AG10803 (cell line): ENCODE data around the gene LMO7.

Source experiments
- DNase-seq: peaks from one replicate; pipeline ENCODE4 v3.0.0; 2010; ENCODE audit warnings: low read depth
- H3K4me3 ChIP-seq: 2 replicates; pipeline ENCODE4 v1.5.1; 2011; ENCODE audit warnings: mild to moderate bottlenecking, low read length, control low read depth
- CTCF ChIP-seq: conservative IDR thresholded peaks from 2 replicates; pipeline ENCODE4 v1.5.1; 2011; ENCODE audit warnings: mild to moderate bottlenecking, low read length, control low read depth, inconsistent platforms

The LMO7 gene

DNA sequence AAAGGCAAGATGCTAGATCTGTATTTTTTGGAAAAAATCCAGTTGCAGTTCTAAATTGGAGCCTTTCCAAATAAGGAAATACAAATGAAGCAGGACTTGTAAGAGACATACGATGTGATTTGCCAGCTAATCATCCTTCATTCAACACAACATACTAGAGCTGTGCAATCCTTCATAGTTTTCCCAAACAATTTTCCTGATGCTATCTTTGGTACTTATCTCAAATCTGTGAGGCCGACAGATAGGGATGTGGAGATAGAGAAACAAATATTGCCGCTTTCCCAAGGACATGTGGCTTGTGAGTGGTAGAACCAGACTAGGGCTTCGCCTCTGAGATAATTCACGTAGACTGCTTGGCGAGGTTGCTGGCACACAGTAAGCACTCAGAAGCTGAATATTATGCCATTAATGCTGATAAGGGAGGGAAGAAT, 176.6 kb downstream of the LMO7 start:
- DNase-seq, result no peak
- H3K4me3 ChIP-seq, result no peak overlapping the region
- no peak for TF ChIP-seq CTCF

DNA sequence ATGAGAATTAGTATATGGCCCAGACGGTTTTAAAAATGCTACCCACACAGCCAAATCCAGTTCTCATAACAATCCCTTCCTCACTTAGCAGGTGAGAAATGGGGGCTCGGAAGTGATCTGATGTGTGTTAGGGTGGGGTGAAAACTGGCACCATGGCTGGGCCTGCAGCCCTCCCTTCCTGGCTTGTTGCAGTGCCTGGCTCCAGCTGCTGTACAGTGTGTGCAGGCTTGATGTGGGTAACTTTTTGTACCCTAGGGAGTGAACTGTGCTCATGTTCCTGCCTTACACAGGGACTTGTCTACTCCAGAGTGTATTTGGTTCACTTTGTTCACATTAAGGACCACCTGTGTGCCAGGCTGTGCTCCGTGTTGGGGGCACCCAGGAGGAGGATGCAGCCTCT, 177.2 kb downstream of the LMO7 start:
- TF ChIP-seq CTCF, result no peak
- no peak overlapping the region for H3K4me3 ChIP-seq
- DNase-seq, result no peak

- no peak for TF ChIP-seq CTCF
Observed at GRCh38 chr13:75818179-75818967, 182.2 kb downstream of the LMO7 start.

DNA sequence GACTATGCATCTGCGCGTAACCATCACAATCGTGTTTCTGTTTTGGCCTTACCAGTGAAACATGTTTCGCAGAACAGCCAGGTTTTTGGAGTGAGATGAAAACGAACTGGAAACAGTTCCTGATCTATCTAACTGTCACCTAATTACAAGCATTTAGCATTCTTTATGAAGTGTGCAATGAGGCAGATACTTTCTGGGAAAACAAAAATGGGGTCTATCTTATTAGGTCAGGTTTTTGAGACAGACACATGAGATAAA, 182.8 kb downstream of the LMO7 start:
- no peak for DNase-seq
- H3K4me3 ChIP-seq, result no peak overlapping the region
- no peak for TF ChIP-seq CTCF

More at GRCh38 chr13:75818179-75818967, 182.2 kb downstream of the LMO7 start:
- no peak overlapping the region for H3K4me3 ChIP-seq
- no peak for DNase-seq

DNA sequence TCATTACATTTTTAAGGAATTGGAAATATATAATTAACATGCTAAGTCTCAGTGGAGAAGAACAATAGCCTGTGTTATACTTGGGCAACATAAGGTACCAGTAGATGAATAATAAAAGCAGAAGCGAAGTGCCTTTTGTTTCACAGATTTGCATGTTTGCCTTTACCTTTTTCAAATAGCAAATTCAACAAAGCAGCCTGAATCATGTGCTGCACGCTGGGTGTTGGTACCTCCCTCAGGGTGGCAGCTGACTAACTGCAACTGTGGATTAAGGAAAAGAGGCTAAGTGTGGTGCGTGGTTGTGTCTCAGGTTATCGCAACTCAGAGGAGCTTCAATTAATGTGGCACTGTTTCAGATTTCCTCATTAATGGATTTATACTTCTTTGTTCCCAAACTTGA, 189.0 kb downstream of the LMO7 start:
- no peak overlapping the region for H3K4me3 ChIP-seq
- no peak for TF ChIP-seq CTCF
- no peak for DNase-seq

DNA sequence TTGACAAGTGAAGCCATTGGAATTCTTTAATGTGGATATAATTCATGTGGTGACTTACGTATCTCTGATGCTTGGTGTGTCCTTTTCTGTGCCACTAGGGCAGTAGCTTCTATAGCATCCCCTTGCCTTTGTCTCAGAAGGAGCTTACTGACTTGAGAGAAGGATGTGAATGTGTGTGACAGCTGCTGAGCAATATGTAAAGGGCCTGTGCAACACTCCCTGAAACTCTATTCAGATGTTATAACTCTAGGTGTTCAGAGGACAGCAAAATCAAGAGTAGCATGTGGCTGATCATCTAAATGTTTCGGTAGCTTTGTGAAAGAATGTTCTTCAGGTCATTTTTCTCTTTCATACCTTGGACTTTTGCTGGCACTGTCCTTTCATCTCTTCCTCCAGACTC, 189.5 kb downstream of the LMO7 start:
- TF ChIP-seq CTCF, result no peak
- no peak for DNase-seq
- H3K4me3 ChIP-seq, result no peak overlapping the region

DNA sequence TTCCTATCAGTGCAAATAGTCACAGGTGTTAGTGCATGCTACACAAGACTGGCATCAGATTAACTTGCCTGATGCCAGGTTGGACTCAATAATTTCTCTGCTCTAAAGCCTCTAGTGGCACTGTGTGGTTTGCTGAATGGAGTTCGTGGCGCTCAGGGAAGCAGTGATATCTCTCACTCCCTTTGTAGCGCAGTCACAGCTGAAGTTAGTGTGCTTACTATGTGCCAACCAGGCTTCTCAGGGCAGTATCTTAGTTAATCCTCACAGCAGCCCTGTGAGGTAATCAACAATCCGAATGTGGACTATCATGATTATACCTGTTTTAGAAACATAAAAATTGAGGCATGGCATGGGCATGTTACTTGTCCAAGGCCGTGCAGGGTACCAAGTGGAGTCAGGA, 190.3 kb downstream of the LMO7 start:
- TF ChIP-seq CTCF, result no peak
- no peak overlapping the region for H3K4me3 ChIP-seq
- no peak for DNase-seq
